GM18951 (cell line): Measurements from ENCODE around the gene PRKCQ.

Source experiments
- POLR2A ChIP-seq: IDR thresholded peaks from 4 replicates; pipeline ENCODE4 v1.6.1; 2011; ENCODE audit warnings: mild to moderate bottlenecking; ENCODE audit not compliant: insufficient read length, insufficient read depth; ENCODE audit errors: extremely low read depth
- in situ Hi-C: fragments of 300-500 bp; cut with MboI; formaldehyde crosslinking; loops from one replicate; pipeline ENCODE4 v1.12.0; 2022; ENCODE audit warnings: low sequenced_read_pairs, mixed read lengths, inconsistent platforms; ENCODE audit not compliant: unreplicated experiment

Gene PRKCQ

DNA sequence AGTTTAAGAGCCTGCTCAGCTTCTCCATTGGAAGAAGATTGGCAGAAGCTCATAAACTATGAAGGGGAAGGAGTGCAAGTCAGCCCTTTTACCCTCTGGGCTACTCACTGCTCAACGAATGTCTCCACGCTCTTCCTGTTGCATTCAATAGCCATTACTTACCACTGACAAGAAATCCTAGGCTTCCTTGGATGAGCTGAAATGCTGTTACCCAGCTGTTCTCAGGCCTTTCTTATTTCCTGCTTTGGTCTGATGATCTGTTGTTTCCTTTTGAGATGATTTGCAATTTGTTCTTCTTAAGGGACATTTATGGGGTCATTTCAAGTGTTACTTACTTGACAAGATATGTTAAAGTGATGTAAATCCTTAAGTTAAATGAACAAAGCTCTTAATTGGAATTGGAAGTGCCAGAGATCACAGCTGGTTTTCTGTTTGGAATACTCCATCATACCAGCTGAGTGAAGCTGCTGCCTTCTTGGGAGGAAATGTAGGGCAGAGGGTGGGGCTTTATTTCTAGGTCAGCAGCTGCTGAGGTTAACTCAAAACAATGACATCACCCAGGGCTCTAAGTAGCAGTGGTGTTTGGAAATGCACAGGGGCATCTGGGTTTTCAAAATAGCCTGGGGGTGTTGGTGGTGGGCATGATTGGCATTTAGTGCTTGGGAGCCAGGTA lies 170.0 kb downstream of the PRKCQ start:
- TF ChIP-seq POLR2A, result no peak
- in situ Hi-C loops, result loop anchor here (10.0 kb wide), 1 partner anchor 265 kb away; no protein-coding TSS in a partner anchor

DNA sequence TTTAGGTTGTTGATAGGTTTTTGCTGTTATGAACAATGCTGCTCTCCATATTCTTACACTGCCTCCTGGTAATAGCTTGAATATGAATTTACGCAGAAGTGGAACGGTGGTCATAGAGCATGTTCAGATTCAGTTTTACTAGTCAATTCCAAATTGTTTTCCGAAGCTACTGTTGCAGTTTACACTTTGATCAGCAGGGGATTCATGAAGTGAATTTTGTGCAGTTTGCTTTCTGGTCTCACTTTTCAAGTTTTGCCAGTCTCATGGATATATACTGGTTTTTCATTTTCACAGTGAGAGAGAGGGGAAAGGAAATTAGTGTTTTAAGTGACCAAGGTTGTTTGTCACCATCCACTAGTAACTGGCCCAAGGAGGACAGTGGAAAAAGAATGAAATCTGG lies 171.3 kb downstream of the PRKCQ start:
- in situ Hi-C loops, result no loop called here

DNA sequence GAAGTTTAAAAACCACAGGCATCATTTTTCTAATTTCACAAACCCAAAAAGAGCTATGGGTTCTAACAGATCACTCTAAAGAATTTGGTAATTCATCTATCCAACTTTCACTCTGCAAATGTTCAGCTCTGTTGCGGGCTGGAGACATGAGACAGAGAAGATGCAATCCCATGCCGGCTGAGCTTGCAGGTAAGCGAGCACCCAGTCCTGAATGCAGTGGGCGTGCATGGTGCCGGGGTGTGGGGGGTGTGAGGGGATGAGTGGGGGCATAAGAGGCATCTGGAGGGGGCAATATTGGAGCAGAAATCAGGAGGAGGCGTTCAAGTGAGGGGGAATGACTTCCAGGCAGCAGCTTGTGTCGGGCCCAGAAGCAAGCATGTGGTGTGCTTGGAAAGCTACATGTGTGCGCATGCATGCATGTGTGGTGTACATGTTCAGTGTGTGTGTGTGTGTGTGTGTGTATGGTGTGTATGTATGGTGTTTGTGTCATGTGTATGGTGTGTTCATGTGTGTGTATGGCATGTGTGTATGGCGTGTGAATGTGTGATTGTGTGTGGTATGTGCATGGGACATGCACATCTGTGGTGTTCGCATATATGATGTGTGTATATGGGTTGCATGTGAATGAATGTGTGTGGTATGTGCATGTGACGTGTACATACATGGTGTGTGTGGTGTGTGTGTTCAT lies 172.9 kb downstream of the PRKCQ start:
- in situ Hi-C loops, result no loop called here
- TF ChIP-seq POLR2A, result no peak

More for the DNA sequence above, 171.3 kb downstream of the PRKCQ start:
- TF ChIP-seq POLR2A, result no peak

DNA sequence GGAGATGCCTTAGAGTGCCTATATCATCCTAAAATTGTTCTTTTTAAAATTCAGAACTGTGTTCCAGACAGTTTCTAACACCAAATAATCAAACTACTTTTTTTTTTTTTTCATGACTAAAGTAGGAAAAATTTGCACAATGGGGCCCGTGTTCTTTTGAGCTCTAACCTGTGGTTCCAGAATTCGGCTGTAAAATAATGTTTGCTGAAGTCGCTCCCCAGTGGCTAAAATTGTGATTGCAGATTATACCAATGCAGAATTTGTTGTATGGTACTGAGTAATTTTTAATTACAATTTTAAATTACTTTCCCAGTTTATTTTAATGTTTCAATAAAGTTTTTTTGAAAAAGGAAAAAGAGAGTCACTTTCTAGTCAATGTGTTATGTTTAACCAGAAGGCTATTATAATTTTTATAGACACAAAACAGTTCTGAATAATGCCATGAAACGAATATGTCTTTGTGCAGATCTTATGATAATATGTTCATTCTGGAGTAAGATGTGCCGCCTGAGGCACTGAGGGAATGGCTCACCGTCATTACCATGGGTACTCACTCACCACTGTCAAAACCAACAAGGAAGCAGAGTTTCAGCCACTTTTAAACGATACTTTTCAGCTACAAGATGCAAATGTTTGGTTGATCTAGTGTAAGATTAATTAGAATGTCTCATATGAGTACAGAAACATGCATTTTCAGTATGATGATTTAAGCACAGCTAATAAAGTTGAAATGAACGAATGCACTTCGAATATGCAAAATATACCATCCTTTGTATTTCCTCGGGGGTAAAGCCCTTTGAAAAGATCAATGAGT lies 173.6 kb downstream of the PRKCQ start:
- in situ Hi-C loops, result no loop called here
- TF ChIP-seq POLR2A, result no peak

GRCh38 chr10:6405713-6406112 lies 174.4 kb downstream of the PRKCQ start:
- in situ Hi-C loops, result no loop called here
- TF ChIP-seq POLR2A, result no peak

DNA sequence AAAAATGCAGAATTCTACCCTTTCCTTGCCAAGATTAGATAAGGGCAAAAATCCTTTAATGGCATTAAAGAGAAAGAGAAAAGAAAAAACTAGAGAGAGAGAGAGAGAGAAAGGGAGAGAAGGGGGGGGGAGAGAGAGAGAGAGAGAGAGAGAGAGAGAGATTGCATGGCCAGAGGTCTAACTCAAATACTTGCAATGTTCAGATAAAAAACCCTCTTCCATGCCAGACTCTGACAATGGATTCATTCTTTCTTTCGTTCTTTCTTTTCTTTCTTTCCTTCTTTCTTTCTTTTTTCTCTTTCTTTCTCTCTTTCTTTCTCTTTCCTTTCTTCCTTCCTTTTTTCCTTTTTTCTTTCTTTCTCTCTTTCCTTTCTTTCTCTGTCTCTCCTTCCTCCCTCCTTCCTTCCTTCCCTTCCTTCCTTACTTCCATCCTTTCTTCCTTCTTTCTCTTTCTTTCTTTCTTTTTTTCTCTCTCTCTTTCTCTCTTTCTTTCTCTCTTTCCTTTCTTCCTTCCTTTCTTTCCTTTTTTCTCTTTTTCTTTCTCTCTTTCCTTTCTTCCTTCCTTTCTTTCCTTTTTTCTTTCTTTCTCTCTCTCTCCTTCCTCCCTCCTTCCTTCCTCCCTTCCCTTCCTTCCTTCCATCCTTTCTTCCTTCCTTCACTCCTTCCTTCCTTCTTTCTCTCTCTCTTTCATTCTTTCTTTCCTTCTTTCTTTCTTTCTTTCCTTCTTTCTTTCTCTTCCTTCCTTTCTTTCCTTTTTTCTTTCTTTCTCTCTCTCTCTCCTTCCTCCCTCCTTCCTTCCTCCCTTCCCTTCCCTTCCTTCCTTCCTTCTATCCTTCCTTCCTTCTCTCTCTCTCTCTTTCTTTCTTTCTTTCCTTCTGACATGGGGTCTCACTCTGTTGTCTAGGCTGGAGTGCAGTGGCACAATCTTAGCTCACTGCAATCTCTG lies 175.7 kb downstream of the PRKCQ start:
- no peak for TF ChIP-seq POLR2A
- in situ Hi-C loops, result no loop called here

DNA sequence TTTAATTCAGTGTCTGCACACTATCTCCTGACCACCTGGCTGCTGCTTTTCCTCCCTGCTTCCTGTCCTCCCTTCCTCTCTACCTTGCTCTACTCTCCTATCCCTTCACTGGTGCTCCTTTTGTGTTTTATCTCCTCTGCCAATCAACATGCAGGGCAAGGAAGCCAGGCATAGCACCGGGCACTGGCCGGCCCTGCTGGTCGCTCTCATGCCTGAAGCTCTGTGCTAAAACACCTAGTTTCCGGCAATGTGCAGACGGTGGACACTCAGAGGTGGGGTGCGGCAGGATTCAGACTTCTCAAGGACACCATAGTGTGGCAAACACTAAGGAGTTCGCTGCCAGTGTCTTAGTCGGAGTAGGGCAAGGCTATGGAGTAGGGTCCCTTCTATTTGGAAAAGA lies 177.1 kb downstream of the PRKCQ start:
- TF ChIP-seq POLR2A, result no peak
- in situ Hi-C loops, result no loop called here

GRCh38 chr10:6402349-6402709 lies 177.7 kb downstream of the PRKCQ start:
- no peak for TF ChIP-seq POLR2A
- in situ Hi-C loops, result no loop called here

GRCh38 chr10:6401558-6402348 lies 178.3 kb downstream of the PRKCQ start:
- in situ Hi-C loops, result no loop called here
- no peak for TF ChIP-seq POLR2A

DNA sequence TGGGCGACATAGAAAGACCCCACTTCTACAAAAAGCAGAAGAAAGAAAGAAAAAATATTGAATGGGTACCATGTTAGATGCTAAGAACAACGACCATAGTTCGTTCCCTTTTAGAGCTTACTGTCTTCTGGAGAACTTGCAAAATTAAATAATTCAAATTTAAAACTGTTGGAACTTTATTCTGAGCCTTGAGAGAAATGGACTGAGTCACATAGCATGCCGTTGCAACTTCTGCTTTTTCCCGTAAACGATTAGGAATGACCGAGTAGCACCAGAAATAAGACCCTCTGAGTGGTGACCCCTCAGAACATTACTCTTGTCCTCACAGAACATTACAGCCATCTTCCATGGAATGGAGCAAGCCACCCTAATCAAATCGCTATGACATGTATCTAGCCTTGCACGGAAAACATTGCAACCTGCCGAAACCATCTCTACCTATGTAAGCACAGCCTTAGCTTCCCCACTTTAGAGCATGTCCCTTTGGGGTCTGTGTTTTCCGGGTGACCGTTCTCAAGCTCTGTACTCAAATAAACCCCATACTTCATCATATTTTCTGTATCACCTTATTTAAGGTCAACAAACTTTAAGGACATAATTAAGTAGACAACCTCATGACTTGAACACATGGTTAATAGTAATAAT lies 179.1 kb downstream of the PRKCQ start:
- no peak for TF ChIP-seq POLR2A
- in situ Hi-C loops, result no loop called here

- in situ Hi-C loops, result no loop called here
- TF ChIP-seq POLR2A, result no peak
Measured at GRCh38 chr10:6400331-6400730, 179.7 kb downstream of the PRKCQ start.
